Smooth muscle cell (in vitro differentiated cells): ENCODE results near the gene SLC39A12. TPM values are rescaled to one million over a fixed set of nuclear protein-coding genes. Genes with fewer than 3 reads are reported as not detected.

Source experiments
- DNase-seq: peaks from one replicate; lab custom pipeline; 2025; ENCODE audit not compliant: unreplicated experiment; lab: John Stamatoyannopoulos, UW
- H2AFZ ChIP-seq: fragments of 200-600 bp; sonication (generic); 2 replicates; pipeline ENCODE4 v1.6.0; 2016; ENCODE audit warnings: antibody characterized with exemption, low read depth, mild to moderate bottlenecking
- H3F3A ChIP-seq: fragments of 200-600 bp; sonication (generic); 2 replicates; pipeline ENCODE4 v1.6.0; 2017; ENCODE audit warnings: antibody characterized with exemption, low read depth
- H3K27ac ChIP-seq: fragments of 200-600 bp; sonication (generic); 2 replicates; pipeline ENCODE4 v1.5.1; 2016; ENCODE audit warnings: low read depth, mild to moderate bottlenecking
- H3K27me3 ChIP-seq: fragments of 200-600 bp; sonication (generic); 2 replicates; pipeline ENCODE4 v1.6.1; 2016; ENCODE audit warnings: low read depth, mild to moderate bottlenecking
- H3K36me3 ChIP-seq: fragments of 200-600 bp; sonication (generic); 2 replicates; pipeline ENCODE4 v1.5.1; 2016; ENCODE audit warnings: low read depth
- H3K4me1 ChIP-seq: fragments of 200-600 bp; sonication (generic); 2 replicates; pipeline ENCODE4 v1.5.1; 2016; ENCODE audit warnings: low read depth
- H3K4me2 ChIP-seq: fragments of 200-600 bp; sonication (generic); 2 replicates; pipeline ENCODE4 v1.6.0; 2016; ENCODE audit warnings: mild to moderate bottlenecking
- H3K4me3 ChIP-seq: fragments of 200-600 bp; sonication (generic); 2 replicates; pipeline ENCODE4 v1.5.1; 2016; ENCODE audit warnings: mild to moderate bottlenecking
- H3K79me2 ChIP-seq: fragments of 200-600 bp; sonication (generic); 2 replicates; pipeline ENCODE4 v1.6.0; 2016; ENCODE audit warnings: low read depth, mild to moderate bottlenecking
- H3K9ac ChIP-seq: fragments of 200-600 bp; sonication (generic); 2 replicates; pipeline ENCODE4 v1.6.0; 2016; ENCODE audit warnings: low read depth
- H3K9me3 ChIP-seq: fragments of 200-600 bp; sonication (generic); replicated peaks from 2 replicates; pipeline ENCODE4 v1.5.1; 2016; ENCODE audit warnings: low read depth
- H4K20me1 ChIP-seq: fragments of 200-600 bp; sonication (generic); 2 replicates; pipeline ENCODE4 v1.6.0; 2016; ENCODE audit warnings: low read depth
- WGBS: methylation state at CpG from one replicate; pipeline ENCODE4 v1.1.7; 2016; ENCODE audit warnings: low lambda C conversion rate; 5-methylcytosine and 5-hydroxymethylcytosine counted together
- polyA plus RNA-seq: library from polyadenylated mRNA; unstranded; fragments of >200 nt; fragmentation: Nextera tagmentation; extraction: Ambion mirVana; gene quantifications from 2 replicates; pipeline ENCODE4 v1.2.1, GENCODE V29; 2016
- total RNA-seq: library from RNA; depleted of rRNA; stranded (reverse); fragments of >200 nt; gene quantifications from 2 replicates; pipeline ENCODE4 v1.2.3, GENCODE V29; 2014
- TF ChIP-seq, protein P1 (sequence below): fragments of 200-600 bp; sonication (generic); IDR thresholded peaks from 2 replicates; pipeline ENCODE4 v1.5.1; 2017; ENCODE audit warnings: borderline replicate concordance, mild to moderate bottlenecking, antibody characterized with exemption; ENCODE audit not compliant: insufficient read depth, poor library complexity, severe bottlenecking

SLC39A12 gene
- total and polyA plus RNA-seq, 2 experiments from 2014 or later: not detected

DNA sequence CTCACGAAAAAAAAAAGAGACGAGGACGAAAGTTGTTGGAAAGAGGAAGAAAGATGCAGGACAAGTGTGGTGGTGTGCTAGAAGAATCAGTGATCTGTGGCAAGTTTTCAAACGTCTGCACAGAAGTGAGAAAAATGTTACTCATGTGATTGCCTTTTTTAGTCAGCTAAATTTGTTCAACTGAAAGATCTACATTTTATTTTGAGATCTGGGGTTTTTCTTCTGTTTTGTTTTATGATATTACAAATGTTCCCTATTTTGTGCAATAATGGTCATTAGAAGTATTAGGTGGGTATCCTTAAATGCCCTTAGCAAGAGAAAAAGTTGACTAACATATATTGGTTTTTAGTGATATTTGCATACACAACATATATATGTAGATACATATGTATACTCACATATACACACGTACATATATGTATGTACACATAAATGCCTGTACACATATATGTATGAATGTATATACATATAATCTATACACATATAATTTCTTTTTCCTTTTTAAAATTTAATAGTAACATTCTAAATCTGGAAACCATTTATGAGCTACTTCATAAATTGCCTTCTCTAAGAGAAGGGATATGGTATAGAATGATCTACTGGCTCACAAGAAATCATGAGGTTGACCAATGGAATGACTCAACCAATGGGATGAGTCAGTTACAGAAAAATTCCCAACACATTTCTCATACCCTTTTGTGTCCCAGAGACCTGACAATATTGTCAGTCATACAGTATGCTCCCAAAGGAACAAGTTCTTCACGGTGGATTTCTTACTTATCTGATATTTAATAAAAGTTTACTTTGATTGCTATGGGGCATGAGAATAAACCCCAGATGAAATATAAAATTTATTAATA is 38.4 kb downstream of the SLC39A12 start:
- Histone ChIP-seq H2AFZ (no peak overlapping the region), H3K4me3 (no peak overlapping the region), H3K9me3 (no peaks in the 10 kb centered on the region), H3K4me1 (no peaks in the 10 kb centered on the region), H3K36me3 (no peaks in the 10 kb centered on the region), H4K20me1 (no peaks in the 10 kb centered on the region), H3K27me3 (no peaks in the 10 kb centered on the region), H3K27ac (peak overlapping the region; percentile 46), H3K79me2 (no peaks in the 10 kb centered on the region), H3K4me2 (no peak overlapping the region), H3F3A (no peaks in the 10 kb centered on the region), H3K9ac (no peak overlapping the region)
- WGBS: 77% methylated on average over 6 of the region's 6 CpGs
- TF ChIP-seq, protein P1, sequence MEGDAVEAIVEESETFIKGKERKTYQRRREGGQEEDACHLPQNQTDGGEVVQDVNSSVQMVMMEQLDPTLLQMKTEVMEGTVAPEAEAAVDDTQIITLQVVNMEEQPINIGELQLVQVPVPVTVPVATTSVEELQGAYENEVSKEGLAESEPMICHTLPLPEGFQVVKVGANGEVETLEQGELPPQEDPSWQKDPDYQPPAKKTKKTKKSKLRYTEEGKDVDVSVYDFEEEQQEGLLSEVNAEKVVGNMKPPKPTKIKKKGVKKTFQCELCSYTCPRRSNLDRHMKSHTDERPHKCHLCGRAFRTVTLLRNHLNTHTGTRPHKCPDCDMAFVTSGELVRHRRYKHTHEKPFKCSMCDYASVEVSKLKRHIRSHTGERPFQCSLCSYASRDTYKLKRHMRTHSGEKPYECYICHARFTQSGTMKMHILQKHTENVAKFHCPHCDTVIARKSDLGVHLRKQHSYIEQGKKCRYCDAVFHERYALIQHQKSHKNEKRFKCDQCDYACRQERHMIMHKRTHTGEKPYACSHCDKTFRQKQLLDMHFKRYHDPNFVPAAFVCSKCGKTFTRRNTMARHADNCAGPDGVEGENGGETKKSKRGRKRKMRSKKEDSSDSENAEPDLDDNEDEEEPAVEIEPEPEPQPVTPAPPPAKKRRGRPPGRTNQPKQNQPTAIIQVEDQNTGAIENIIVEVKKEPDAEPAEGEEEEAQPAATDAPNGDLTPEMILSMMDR: no peak
- no peak for DNase-seq

DNA sequence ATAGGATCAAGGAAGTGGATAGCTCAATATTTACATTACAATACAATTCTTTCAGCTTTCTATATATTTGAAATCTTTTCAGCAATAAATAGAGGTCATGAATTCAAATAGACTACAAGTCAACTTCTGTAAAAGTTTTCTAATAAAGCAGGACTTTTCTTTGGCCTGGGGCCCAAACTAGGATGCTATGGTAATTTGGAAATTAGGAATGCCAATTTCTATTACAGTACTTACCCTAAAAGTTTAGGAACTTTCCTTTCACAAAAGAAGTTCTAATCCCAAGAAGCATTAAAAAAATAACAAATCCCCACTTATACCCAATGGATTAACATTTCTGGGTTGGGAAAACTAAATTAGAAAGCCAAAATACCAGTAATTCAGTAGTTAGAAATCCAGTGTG is 40.5 kb downstream of the SLC39A12 start:
- Histone ChIP-seq H3K4me2 (no peak overlapping the region), H3K4me1 (no peaks in the 10 kb centered on the region), H4K20me1 (no peaks in the 10 kb centered on the region), H3K27me3 (no peaks in the 10 kb centered on the region), H3K4me3 (no peak overlapping the region), H3F3A (no peaks in the 10 kb centered on the region), H2AFZ (no peak overlapping the region), H3K9me3 (no peaks in the 10 kb centered on the region), H3K79me2 (no peaks in the 10 kb centered on the region), H3K36me3 (no peaks in the 10 kb centered on the region), H3K27ac (no peak overlapping the region), H3K9ac (no peak overlapping the region)
- no peak for DNase-seq
- TF ChIP-seq, protein P1: no peak

DNA sequence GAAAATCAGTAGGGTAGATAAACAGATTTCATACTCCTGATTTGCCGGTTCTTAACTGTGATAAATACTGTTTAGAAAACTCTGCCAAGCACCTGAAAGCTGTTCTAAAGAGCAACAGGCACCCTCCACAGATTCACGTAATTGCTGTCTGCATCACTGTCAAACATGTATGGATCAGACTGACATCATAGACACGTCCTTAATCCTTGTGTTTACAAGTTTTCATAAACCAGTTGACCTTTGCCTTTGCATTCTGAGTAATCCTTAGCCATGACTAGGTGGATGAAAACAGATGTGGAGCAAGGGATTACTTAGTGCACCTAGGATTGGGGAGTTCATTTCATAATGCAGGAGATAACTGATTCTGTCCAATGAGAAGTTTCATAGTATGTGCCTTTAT is 41.6 kb downstream of the SLC39A12 start:
- Histone ChIP-seq H3K4me3 (no peak overlapping the region), H3K4me2 (no peak overlapping the region), H3K9ac (no peak overlapping the region), H3F3A (no peaks in the 10 kb centered on the region), H2AFZ (no peak overlapping the region), H3K27me3 (no peaks in the 10 kb centered on the region), H3K9me3 (no peaks in the 10 kb centered on the region), H3K4me1 (no peaks in the 10 kb centered on the region), H4K20me1 (no peaks in the 10 kb centered on the region), H3K79me2 (no peaks in the 10 kb centered on the region), H3K36me3 (no peaks in the 10 kb centered on the region), H3K27ac (no peak overlapping the region)
- WGBS: 65% methylated on average over 3 of the region's 3 CpGs
- DNase-seq: no peak
- TF ChIP-seq, protein P1: no peak

DNA sequence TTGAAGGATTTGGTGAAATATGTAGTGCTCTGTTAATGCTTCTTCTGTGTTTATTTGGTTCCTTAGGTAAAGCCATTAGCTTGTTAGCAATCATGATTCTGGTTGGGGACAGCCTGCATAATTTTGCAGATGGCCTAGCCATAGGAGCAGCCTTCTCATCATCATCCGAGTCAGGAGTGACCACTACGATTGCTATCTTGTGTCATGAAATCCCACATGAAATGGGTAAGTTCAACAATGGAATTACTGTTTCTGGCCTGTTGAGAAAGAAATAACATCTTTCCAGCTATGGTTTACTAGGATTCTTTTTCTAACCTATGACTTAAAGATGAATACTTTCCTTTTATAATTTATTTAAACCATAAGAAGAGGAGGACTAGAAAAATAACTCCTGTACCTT is 48.9 kb downstream of the SLC39A12 start:
- Histone ChIP-seq H3F3A (no peaks in the 10 kb centered on the region), H3K4me2 (no peak overlapping the region), H3K27me3 (no peaks in the 10 kb centered on the region), H3K27ac (no peak overlapping the region), H3K9ac (no peak overlapping the region), H4K20me1 (no peaks in the 10 kb centered on the region), H3K79me2 (no peaks in the 10 kb centered on the region), H3K4me3 (no peak overlapping the region), H3K4me1 (peaks cover 2% of the 10 kb centered on the region), H2AFZ (no peak overlapping the region), H3K36me3 (no peaks in the 10 kb centered on the region), H3K9me3 (no peaks in the 10 kb centered on the region)
- 79% methylated on average over 2 of the region's 2 CpGs for WGBS
- TF ChIP-seq, protein P1: no peak
- no peak for DNase-seq
